Activated naive CD4-positive, alpha-beta T cell treated with anti-CD3 and anti-CD28 coated beads, Interleukin-2, amount 50 U/mL, for 24 hours (primary cell): ENCODE results near the gene RFX8.

Experiments
- H3K27ac Mint-ChIP-seq: one replicate; pipeline ENCODE4 v1.8.0; 2021; ENCODE audit warnings: mild to moderate bottlenecking, mixed read lengths
- H3K27me3 Mint-ChIP-seq: one replicate; pipeline ENCODE4 v1.8.0; 2021; ENCODE audit warnings: mixed read lengths
- H3K36me3 Mint-ChIP-seq: one replicate; pipeline ENCODE4 v1.8.0; 2021; ENCODE audit warnings: mixed read lengths
- H3K4me1 Mint-ChIP-seq: one replicate; pipeline ENCODE4 v1.8.0; 2021; ENCODE audit warnings: mixed read lengths
- H3K4me3 Mint-ChIP-seq: one replicate; pipeline ENCODE4 v1.8.0; 2021; ENCODE audit warnings: mild to moderate bottlenecking, mixed read lengths
- H3K9me3 Mint-ChIP-seq: one replicate; pipeline ENCODE4 v1.8.0; 2021; ENCODE audit warnings: mixed read lengths

Gene RFX8

DNA sequence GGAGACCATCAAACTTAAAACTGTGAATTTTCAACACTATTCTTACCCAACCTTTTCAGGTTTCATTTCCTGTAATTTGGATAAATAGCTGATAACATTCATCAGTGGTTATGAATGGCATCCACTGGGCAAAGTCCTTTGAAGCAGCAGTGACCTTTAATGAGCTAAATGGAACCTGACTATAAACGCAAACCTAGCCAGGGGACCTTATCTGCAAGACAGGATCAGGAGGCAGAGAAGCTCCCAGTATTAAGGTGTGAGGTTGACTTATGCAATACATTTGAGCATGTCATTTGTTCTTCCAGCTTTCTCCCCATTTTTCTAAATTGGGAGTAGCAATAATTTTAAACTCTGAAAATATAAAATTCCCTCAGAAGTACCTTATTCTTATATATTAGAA, 126.0 kb downstream of the RFX8 start:
- Mint-ChIP-seq H3K27me3 (no peaks in the 10 kb centered on the region), H3K9me3 (no peaks in the 10 kb centered on the region), H3K27ac (no peak overlapping the region), H3K4me3 (no peak overlapping the region), H3K36me3 (no peaks in the 10 kb centered on the region), H3K4me1 (peaks cover 11% of the 10 kb centered on the region)
